ENCODE data around the gene CYB5B.

Gene CYB5B

GRCh38 chr16:69486724-69487123, 62.3 kb downstream of the CYB5B start:
- DNase-seq (ENCODE audit: low read depth), result no peak

- DNase-seq (ENCODE audit: low read depth), result no peak
Observed at GRCh38 chr16:69490707-69491324, 66.4 kb downstream of the CYB5B start.

GRCh38 chr16:69494991-69495392, 70.6 kb downstream of the CYB5B start:
- no peak for DNase-seq (ENCODE audit: low read depth)

- no peak for DNase-seq (ENCODE audit: low read depth)
Observed at GRCh38 chr16:69495821-69496220, 71.4 kb downstream of the CYB5B start.

GRCh38 chr16:69496376-69496775, 72.0 kb downstream of the CYB5B start:
- DNase-seq (ENCODE audit: low read depth), result no peak

GRCh38 chr16:69496896-69497295, 72.5 kb downstream of the CYB5B start:
- no peak for DNase-seq (ENCODE audit: low read depth)

- no peak for DNase-seq (ENCODE audit: low read depth)
Observed at GRCh38 chr16:69497876-69498596, 73.6 kb downstream of the CYB5B start.

GRCh38 chr16:69498926-69499325, 74.5 kb downstream of the CYB5B start:
- DNase-seq (ENCODE audit: low read depth), result no peak

- DNase-seq (ENCODE audit: low read depth), result no peak
Observed at GRCh38 chr16:69499541-69500230, 75.3 kb downstream of the CYB5B start.

GRCh38 chr16:69500496-69500895, 76.1 kb downstream of the CYB5B start:
- DNase-seq (ENCODE audit: low read depth), result no peak

- no peak for DNase-seq (ENCODE audit: low read depth)
Observed at GRCh38 chr16:69501956-69502745, 77.7 kb downstream of the CYB5B start.

GRCh38 chr16:69503244-69503643, 78.8 kb downstream of the CYB5B start:
- no peak for DNase-seq (ENCODE audit: low read depth)

GRCh38 chr16:69508033-69508755, 83.8 kb downstream of the CYB5B start:
- no peak for DNase-seq (ENCODE audit: low read depth)

- no peak for DNase-seq (ENCODE audit: low read depth)
Observed at GRCh38 chr16:69509125-69509524, 84.7 kb downstream of the CYB5B start.

- DNase-seq (ENCODE audit: low read depth), result no peak
Observed at GRCh38 chr16:69511651-69512050, 87.2 kb downstream of the CYB5B start.

GRCh38 chr16:69513180-69513966, 89.0 kb downstream of the CYB5B start:
- no peak for DNase-seq (ENCODE audit: low read depth)

GRCh38 chr16:69514356-69514755, 89.9 kb downstream of the CYB5B start:
- no peak for DNase-seq (ENCODE audit: low read depth)

Measured in activated gamma-delta T cell treated with anti-CD3 and anti-CD28 coated beads, Interleukin-2, amount 50 U/mL, for 16 hours (primary cell).